GM21447 (cell line): ENCODE measurements around the gene PPP1R15B.
"Not testable (repeated sequence)": the region's sequence is repeated elsewhere in the genome, so short reads cannot be mapped to it uniquely, and the experiment has no call there.

Source experiments
- ATAC-seq: cut with Tn5 transposase; IDR thresholded peaks from one replicate; pipeline ENCODE4 v1.9.1; 2021; ENCODE audit not compliant: unreplicated experiment

PPP1R15B gene

GRCh38 chr1:204443871-204444581 is 32.4 kb upstream of the PPP1R15B start:
- no peak for ATAC-seq

GRCh38 chr1:204443260-204443619 is 31.6 kb upstream of the PPP1R15B start:
- no peak for ATAC-seq

- no peak for ATAC-seq
Measured at GRCh38 chr1:204442376-204443259, 31.0 kb upstream of the PPP1R15B start.

- ATAC-seq, result no peak
Measured at GRCh38 chr1:204441558-204441957, 29.9 kb upstream of the PPP1R15B start.

DNA sequence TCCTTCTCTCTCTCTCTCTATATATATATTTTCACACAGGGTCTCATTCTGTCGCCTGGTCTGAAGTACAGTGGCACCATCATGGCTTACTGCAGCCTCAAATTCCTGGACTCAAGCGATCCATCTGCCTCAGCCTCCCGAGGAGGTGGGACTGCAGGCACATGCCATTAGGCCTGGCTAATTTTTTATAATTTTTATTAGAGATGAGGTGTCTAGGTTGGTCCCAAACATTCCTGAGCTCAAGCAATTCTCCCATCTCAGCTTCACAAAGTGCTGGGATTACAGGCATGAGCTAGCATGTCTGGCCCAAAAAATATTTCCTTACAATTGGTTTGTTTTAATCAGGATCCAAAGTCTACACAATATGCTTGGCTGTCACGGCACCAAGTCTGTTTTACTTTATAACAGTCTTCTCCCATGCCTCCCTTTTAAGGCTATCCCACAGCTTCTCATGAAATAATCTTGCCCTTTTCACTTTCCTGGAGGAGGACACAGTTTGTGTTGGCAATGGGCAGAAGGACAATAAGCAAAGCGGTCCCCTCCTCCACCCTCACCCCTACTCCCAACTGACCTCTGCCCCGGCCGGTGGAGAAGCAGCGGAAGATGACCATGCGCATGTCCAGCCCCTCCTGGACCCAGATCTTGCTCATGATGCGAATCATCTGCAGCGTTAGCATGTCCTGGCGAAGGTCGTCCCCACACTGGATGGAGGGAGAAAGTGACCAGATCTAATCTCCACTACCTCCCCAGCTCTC is 28.2 kb upstream of the PPP1R15B start:
- ATAC-seq, result no peak

- ATAC-seq, result no peak
Measured at GRCh38 chr1:204438628-204439027, 27.0 kb upstream of the PPP1R15B start.

DNA sequence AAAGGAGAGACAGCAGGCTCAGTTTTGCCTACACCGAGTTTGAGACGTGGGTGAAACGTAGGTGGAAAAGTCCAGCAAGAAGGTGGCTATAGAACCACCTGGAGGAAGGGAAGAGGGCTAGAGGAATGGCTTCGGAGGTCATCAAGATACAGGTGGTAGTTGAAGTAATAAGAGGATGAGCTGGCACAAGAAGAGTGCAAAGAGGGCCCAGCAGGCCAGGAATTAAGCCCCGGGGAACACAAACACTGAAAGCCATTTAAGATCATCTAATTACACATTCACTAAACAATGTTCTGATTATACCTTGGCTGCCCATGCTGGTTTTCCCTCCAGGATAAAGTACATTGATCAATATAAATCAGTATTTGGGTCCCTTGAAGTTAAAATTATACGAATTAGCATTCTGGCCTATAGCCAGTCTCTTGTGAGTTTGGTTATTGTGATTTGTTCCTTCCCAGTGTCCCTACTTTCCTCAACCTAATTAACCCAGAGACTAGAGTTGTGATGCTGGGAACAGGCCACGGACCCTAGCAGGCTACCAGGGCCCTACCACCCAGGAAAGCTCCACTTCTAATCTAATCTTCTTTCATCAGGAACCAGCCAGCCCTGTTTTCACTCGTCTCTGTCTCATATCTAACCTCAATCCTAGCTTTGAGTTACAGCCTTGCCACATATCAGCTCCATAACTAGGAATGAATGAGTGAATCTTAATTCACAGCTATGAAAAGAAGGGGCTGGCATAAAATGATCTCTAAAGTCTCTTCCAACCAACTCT is 26.4 kb upstream of the PPP1R15B start:
- no peak for ATAC-seq

DNA sequence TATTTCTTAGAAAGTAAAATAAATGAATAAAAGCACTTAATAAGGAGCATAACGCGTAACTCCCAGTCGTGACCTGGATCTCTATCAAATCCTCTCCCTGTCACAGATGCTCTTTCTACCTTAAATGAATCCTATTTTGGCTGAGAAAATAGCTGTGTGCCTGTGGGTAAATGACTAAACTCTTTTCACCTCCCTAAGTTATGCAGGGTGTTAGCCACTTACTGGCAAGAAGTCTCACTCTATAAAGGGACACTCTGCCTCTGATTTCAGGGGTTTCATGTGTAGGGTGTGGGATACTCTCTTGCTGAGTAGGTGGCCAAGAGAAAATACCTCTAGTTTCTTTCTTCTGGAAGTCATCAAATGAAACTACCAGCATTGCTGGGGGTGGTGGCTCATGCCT is 24.3 kb upstream of the PPP1R15B start:
- no peak for ATAC-seq

GRCh38 chr1:204435381-204435831 is 23.8 kb upstream of the PPP1R15B start:
- no peak for ATAC-seq

DNA sequence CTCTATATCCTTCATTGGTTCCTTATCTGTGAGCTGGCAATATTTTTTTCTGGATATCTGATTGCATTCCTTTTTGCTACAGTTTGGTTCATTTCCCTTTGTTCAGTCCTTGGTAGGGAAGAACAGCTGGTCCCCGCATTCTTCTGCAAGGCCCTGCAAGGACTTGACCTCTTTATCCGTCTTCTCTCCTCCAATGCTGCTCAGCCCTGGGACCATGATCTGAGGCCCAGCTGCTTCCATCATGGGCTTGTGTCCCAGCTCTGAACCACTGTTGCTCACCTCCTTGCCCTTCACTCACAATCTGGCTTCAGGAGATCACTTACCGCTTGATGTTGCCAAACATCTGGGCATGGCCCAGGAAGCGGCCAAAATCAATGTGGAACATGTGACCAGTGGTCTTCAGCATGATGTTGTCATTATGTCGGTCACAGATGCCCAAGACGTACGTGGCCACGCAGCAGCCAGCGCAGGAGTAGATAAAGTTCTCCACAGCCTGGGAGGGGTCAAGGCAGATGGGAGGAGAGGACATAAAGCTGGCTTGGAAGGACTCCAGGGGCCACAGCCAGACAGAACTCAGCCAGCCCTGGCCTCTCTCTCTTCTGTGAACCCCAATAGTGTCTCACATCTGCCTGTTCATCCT is 22.6 kb upstream of the PPP1R15B start:
- ATAC-seq, result no peak

DNA sequence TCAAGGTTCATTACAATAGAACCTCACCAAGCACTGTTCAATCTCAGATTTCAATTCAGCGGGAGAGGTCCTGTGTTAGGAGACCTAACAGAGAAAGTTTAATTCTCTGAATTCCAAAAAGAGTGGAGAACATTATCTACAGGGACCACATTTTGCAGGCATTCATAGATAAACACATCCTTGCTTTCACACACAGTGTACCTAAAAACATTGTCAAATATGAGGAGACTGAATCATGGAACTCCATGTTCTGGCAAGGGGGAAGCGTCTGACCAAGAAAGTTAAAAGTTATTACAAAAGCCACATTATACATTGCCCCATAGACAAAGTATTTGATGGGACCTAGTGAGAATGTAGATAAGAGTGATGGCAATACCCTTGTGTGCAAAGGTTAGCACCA is 21.1 kb upstream of the PPP1R15B start:
- no peak for ATAC-seq

GRCh38 chr1:204431310-204432184 is 19.9 kb upstream of the PPP1R15B start:
- no peak for ATAC-seq

DNA sequence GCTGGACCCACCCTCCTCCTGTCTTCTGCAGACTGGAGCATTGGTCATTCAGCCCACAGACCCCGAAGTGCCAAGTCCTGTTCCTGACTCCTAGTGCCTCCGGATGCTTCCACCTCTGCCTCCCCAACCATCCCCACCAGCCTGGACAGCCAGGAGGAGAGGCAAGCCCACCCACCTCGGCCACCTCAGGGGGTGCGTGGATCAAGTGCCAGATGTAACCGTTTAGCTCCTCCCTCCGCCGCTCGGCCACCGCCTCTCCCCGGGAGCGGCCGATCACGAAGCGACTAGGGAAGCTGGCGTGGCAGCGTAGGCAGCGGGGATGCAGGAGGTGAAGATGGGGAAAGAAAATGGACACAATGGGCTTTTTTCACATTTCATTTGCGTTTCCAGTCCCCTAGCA is 18.1 kb upstream of the PPP1R15B start:
- no peak for ATAC-seq

DNA sequence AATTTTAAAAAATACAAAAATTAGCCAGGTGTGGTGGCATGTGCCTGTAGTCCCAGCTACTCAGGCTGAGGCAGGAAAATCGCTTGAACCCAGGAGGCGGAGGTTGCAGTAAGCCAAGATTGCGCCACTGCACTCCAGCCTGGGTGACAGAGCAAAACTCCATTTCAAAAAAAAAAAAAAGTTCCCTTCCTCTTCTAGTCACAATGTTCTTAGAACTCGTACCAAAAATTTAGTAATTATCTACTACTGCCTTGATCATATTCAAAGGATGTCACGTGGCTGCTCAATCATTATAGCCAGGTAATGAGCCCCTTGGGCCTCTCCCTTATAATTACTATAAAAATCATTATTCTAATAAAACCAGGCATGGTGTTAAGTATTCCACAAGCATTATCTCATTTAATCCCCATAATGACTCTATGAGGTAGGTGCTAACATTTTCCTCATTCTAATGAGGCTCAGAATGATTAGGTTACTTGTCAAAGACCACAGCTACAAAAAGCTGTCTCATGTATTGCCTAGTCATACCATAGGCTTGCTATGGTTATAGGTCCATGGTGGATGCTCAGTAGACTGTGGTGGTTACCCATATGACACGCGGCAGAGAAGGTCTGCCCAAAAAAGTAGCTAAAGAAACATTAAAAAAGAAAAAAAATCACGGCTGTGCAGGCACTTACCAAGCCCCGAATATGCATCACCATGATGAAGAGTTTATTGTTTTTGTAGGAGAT is 15.5 kb upstream of the PPP1R15B start:
- no peak for ATAC-seq

DNA sequence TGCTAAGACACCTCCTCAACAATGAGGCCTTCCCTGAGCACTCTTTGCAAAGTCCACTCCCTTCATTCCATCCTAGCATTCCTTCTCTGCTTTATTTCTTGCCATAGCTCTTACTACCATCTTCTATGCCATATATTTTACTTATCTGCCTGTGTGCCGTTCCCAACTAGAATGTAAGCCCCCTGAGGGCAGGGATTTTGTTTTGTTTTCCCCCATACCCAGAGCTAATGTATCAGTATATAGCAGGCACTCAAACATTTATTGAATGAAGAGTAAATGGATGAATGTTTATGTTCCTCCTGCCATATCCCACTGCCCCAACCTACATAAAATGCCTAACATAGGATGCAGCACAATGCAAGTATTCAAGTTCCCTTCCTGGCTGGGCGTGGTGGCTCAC is 14.9 kb upstream of the PPP1R15B start:
- no peak for ATAC-seq

GRCh38 chr1:204426035-204426436 is 14.4 kb upstream of the PPP1R15B start:
- no peak for ATAC-seq

GRCh38 chr1:204424621-204425020 is 13.0 kb upstream of the PPP1R15B start:
- ATAC-seq, result no peak

DNA sequence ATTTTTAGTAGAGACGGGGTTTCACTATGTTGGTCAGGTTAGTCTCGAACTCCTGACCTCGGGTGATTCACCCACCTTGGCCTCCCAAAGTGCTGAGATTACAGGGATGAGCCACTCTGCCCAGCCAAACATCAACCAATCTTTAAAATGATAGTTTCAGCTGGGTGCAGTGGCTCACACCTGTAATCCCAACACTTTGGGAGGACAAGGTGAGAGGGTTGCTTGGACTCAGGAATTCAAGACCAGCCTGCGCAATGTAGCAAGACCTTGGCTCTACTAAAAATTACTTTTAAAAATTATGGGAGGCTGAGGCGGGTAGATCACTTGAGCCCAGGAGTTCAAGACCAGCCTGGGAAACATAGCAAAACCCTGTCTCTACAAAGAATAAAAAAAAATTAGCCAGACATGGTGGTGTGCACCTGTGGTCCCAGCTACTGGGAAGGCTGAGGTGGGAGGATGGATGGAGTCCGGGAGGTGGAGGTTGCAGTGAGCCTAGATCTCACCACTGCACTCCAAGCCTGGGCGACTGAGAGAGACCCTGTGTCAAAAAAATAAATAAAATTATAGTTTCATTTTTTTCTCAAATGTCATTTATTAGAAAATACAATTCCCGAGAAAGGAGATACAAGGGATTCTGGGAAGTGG is 10.6 kb upstream of the PPP1R15B start:
- not testable (repeated sequence) for ATAC-seq
